ENCODE measurements around the gene MEPCE. TPM values are rescaled to one million over a fixed set of nuclear protein-coding genes. Genes with fewer than 3 reads are reported as not detected.

The MEPCE gene
- total RNA-seq, 6 experiments from 2014 or later = 38.7 to 42.9 (median 41.2) TPM

DNA sequence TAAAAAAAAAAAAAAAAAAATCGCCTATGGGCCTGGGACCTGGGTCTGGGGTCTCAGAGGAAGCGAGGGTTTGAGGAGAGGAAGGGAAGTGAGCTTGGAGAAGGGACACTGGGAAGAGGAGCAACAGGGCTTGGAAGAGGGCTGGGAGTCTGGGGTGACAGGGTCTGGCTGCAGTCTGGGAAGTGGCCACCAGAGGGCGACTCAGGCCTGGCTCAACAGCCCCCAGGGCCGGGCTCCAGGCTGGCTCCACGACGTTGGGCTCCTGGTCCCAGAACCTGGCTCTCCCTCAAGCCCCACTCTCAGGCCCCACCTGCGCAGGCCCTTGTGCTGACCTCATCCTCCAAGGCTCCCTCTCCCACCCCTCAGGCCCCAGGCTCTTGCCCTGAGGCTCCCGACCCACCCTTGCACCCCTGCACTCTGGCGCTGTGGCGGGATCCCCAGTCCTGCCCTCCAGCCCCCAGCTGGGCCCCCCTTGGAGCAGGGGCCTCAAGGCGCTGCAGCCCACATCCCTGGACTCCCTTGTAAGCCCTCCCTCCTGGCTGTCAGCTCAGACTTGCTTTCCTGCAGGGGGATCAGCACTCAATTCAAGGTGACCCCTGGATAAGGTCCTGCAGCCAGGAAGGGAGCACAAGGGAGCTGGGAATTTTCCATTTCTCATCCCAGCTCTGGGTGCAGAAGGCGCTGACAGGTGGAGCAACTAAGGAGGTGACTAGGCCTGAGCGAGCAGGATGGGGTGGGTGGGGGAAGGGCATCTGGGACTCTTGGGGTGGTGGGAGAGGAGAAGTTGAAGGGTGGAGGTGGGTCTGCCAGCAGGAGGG, 39.8 kb downstream of the MEPCE start:
- peaks cover 11% of the 10 kb centered on the region for H3K4me1 Mint-ChIP-seq (ENCODE audit: low read depth)
- DNase-seq = peak; percentile 47
- H3K4me3 Mint-ChIP-seq = no peak overlapping the region
- no peaks in the 10 kb centered on the region for H3K9me3 Mint-ChIP-seq
- TF ChIP-seq, protein P1, sequence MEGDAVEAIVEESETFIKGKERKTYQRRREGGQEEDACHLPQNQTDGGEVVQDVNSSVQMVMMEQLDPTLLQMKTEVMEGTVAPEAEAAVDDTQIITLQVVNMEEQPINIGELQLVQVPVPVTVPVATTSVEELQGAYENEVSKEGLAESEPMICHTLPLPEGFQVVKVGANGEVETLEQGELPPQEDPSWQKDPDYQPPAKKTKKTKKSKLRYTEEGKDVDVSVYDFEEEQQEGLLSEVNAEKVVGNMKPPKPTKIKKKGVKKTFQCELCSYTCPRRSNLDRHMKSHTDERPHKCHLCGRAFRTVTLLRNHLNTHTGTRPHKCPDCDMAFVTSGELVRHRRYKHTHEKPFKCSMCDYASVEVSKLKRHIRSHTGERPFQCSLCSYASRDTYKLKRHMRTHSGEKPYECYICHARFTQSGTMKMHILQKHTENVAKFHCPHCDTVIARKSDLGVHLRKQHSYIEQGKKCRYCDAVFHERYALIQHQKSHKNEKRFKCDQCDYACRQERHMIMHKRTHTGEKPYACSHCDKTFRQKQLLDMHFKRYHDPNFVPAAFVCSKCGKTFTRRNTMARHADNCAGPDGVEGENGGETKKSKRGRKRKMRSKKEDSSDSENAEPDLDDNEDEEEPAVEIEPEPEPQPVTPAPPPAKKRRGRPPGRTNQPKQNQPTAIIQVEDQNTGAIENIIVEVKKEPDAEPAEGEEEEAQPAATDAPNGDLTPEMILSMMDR (IDR thresholded peaks at IDR 0.05) = peak; percentile 96
- peaks cover 1% of the 10 kb centered on the region; the same call in 1 of the 2 replicates for H3K27me3 Mint-ChIP-seq (ENCODE audit: insufficient read depth)
- no peak overlapping the region for H3K27ac Mint-ChIP-seq
- peaks cover 14% of the 10 kb centered on the region; the same call in 1 of the 2 replicates for H3K36me3 Mint-ChIP-seq (ENCODE audit: low read depth)

DNA sequence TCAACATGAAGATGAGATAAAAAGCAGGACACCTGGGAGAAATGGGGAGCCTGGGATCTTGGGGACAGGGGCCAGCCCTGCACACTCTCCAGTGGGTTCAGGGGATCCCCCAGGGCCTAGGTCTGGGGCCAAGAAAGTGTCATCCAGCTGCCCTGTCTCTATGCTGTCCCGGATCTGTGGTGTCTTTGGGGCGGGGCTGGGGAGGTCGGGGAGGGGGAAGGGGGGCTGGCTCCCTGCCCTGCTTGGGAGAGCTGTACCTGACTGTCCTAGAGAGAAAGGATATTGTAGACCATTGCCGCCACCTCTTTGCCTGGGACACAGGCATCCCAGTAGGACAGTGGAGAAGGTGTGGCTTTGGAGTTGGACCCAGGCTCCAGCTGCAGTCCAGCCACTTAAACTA, 41.4 kb downstream of the MEPCE start:
- Mint-ChIP-seq H3K4me1 (ENCODE audit: low read depth) (peaks cover 10% of the 10 kb centered on the region), H3K27me3 (ENCODE audit: insufficient read depth) (no peaks in the 10 kb centered on the region; the same call in 1 of the 2 replicates), H3K4me3 (no peak overlapping the region), H3K9me3 (no peaks in the 10 kb centered on the region), H3K36me3 (ENCODE audit: low read depth) (peaks cover 10% of the 10 kb centered on the region; the same call in 1 of the 2 replicates), H3K27ac (0 out of 2 replicates have a peak overlapping the region, but pooled peaks have one; percentile 16)
- TF ChIP-seq, protein P1 (IDR thresholded peaks at IDR 0.05) = no peak
- DNase-seq = no peak

DNA sequence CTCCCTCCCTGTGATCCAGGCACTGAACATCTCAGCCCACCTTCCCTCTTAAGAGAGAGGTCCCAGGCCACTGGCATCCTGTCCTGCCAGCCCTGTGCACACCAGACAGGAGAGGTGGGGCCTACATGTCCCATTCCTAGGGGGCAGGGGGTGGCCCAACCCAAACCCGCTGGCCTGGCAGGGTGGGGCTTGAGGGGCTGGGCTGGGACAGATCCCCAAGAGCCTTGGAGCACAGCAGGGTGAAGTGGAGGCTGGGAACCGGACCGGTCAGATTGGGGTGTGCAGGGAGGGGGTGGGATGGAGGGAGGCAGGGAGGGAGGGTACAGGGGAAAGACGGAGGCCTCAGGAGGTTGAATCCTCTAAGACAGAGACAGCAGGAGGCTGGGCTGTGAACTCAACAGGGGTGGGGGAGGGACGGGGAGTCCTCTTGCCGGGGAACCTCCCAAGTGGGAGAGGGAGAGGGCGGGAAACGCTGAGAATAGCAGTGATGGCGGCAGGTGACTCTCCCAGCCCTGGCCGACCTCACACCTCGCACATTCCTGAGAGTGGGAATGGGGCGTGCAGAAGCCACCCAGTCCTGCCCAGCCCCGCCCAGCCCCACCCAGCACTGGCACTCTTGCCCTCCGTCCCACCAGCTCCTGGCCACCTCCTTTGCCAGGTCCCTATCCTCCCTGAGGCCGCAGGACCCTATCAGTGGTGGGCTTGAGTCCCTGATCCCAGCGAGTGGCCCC, 42.7 kb downstream of the MEPCE start:
- Mint-ChIP-seq H3K9me3 (no peaks in the 10 kb centered on the region), H3K4me3 (no peak overlapping the region), H3K4me1 (ENCODE audit: low read depth) (peaks cover 21% of the 10 kb centered on the region), H3K36me3 (ENCODE audit: low read depth) (peaks cover 10% of the 10 kb centered on the region; the same call in 1 of the 2 replicates), H3K27ac (no peak overlapping the region), H3K27me3 (ENCODE audit: insufficient read depth) (no peaks in the 10 kb centered on the region; the same call in 1 of the 2 replicates)
- DNase-seq = no peak
- TF ChIP-seq, protein P1 (IDR thresholded peaks at IDR 0.05) = no peak

DNA sequence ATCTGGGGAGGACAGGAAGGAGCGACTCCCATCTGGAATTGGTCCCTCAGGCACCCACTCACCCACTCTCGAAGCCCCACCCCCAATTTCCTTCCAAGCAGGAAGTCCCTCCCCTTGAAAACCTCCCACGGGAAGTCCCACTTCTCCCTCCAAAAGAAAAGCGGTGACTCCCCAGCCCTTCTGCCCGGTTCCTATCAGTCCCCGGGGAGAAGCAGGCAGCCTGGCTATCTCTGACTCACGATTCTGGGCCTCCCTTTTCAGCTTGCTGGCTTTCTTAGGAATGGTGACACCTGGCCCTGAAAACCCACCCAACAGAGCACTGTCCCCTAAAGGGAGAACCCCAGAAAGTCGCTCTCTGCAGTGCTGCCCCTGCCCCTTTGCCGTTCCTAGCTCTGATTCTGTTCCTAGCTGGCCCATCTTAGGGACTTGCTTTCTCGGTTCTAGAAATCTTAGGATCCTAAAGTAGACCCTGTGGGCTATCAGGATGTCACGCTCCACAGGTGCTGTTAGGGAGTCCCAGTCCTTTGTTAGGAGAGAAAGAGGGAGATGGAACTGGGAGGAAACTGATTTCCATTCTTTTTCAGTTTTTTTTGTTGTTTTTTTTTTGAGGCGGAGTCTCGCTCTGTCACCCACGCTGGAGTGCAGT, 43.3 kb downstream of the MEPCE start:
- H3K27me3 Mint-ChIP-seq (ENCODE audit: insufficient read depth) = no peaks in the 10 kb centered on the region; the same call in 1 of the 2 replicates
- H3K9me3 Mint-ChIP-seq = no peaks in the 10 kb centered on the region
- DNase-seq = no peak
- H3K36me3 Mint-ChIP-seq (ENCODE audit: low read depth) = peaks cover 10% of the 10 kb centered on the region; the same call in 1 of the 2 replicates
- 0 out of 2 replicates have a peak overlapping the region, but pooled peaks have one; percentile 13 for H3K27ac Mint-ChIP-seq
- H3K4me3 Mint-ChIP-seq = no peak overlapping the region
- TF ChIP-seq, protein P1 (IDR thresholded peaks at IDR 0.05) = no peak
- H3K4me1 Mint-ChIP-seq (ENCODE audit: low read depth) = peaks cover 21% of the 10 kb centered on the region

DNA sequence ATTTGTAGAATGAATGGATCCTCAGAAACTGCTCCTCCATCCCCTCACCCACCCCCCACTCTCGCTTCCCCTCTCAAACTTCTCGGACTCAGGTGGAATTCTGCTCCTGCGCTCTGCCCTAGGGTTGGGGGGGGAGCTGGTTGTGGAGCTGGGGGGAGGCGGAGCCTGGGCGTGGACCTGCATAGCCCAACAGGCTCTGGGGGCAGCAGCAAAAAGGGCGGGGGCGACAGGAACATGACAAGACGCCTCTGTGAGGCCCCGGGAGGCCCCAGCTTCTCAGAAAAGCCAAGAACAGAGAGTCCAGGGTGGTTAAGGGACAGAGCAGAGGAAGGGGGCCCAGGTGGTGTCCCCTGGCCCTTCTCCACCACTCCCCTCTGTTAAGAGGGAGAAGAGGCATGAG, 45.9 kb downstream of the MEPCE start:
- no peak for DNase-seq
- Mint-ChIP-seq H3K27me3 (ENCODE audit: insufficient read depth) (peaks cover 3% of the 10 kb centered on the region; the same call in 1 of the 2 replicates), H3K9me3 (no peaks in the 10 kb centered on the region), H3K4me3 (peak overlapping the region; percentile 100), H3K27ac (peak overlapping the region; percentile 68), H3K4me1 (ENCODE audit: low read depth) (peaks cover 26% of the 10 kb centered on the region), H3K36me3 (ENCODE audit: low read depth) (peaks cover 10% of the 10 kb centered on the region; the same call in 1 of the 2 replicates)
- TF ChIP-seq, protein P1 (IDR thresholded peaks at IDR 0.05) = no peak
